C4-2B (cell line): ENCODE measurements around the gene APBB1IP.
"Not testable (repeated sequence)": the region's sequence is repeated elsewhere in the genome, so short reads cannot be mapped to it uniquely, and the experiment has no call there.

Source experiments
- H3K27ac ChIP-seq: fragments of 450-650 bp; 2 replicates; pipeline ENCODE4 v1.5.1; 2017
- CTCF ChIP-seq: fragments of 450-650 bp; conservative IDR thresholded peaks from 2 replicates; pipeline ENCODE4 v1.5.1; 2017; ENCODE audit warnings: mild to moderate bottlenecking
- ZFX ChIP-seq: fragments of 450-650 bp; IDR thresholded peaks from 2 replicates; pipeline ENCODE4 v1.6.1; 2017

Gene APBB1IP

GRCh38 chr10:26437637-26438461 lies at the start of gene APBB1IP:
TSS of gene APBB1IP (plus strand) at chr10:26438341. CDS start at chr10:26492327, 53,986 bp downstream.
- H3K27ac ChIP-seq = no peak within 1 kb of the TSS
- no peak for TF ChIP-seq ZFX
- no peak for TF ChIP-seq CTCF

- TF ChIP-seq CTCF = no peak
- no peak for TF ChIP-seq ZFX
- H3K27ac ChIP-seq = no peak overlapping the region
Measured at GRCh38 chr10:26389533-26389932, 48.6 kb upstream of the APBB1IP start.

GRCh38 chr10:26391701-26392695 lies 46.1 kb upstream of the APBB1IP start:
- H3K27ac ChIP-seq = no peak overlapping the region
- TF ChIP-seq ZFX (no peak), CTCF (no peak)

GRCh38 chr10:26398353-26398752 lies 39.8 kb upstream of the APBB1IP start:
- not testable (repeated sequence) for H3K27ac ChIP-seq

- no peak for TF ChIP-seq CTCF
- TF ChIP-seq ZFX = no peak
- no peak overlapping the region for H3K27ac ChIP-seq
Measured at GRCh38 chr10:26407406-26407969, 30.7 kb upstream of the APBB1IP start.

- TF ChIP-seq CTCF (no peak), ZFX (no peak)
Measured at GRCh38 chr10:26408858-26409494, 29.2 kb upstream of the APBB1IP start.

GRCh38 chr10:26410356-26410755 lies 27.8 kb upstream of the APBB1IP start:
- no peak overlapping the region for H3K27ac ChIP-seq
- TF ChIP-seq CTCF = no peak
- TF ChIP-seq ZFX = no peak

More at GRCh38 chr10:26408858-26409494, 29.2 kb upstream of the APBB1IP start:
- no peak overlapping the region for H3K27ac ChIP-seq
